ENCODE data around the gene CMC4.

GRCh38 chrX:155068165-155068564 is 2.8 kb downstream of the CMC4 start:
- TF ChIP-seq CTCF (conservative IDR thresholded peaks at IDR 0.05) (no peak), ZFX (IDR thresholded peaks at IDR 0.05) (no peak)
